ENCODE results near the gene TTLL11. TPM values are rescaled to one million over a fixed set of nuclear protein-coding genes. Genes with fewer than 3 reads are reported as not detected.

Gene TTLL11
- total RNA-seq, 4 donors from 2014 or later, result 3.2 to 11.8 (median 9.0) TPM

DNA sequence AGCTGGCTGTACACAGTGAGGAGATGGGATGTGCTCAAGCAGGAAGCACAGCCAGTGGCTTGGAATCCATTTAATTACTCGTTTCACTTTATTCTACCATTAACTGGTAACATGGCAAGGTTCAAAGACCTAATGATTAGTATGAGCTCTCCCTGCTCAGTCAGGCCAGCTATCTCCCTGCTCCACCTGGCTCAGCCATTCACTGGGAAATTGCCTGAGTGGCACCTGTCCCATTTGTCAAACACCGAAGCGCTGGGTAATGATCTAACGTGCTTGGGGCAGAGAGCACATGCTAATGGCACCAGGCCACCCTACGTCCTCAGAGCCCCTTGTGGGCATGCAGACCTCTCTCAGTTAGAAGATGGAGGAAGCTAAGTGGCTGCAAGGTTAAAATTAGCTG lies 162.2 kb downstream of the TTLL11 start:
- no peaks in the 10 kb centered on the region for H3K27me3 ChIP-seq
- TF ChIP-seq, protein P1, sequence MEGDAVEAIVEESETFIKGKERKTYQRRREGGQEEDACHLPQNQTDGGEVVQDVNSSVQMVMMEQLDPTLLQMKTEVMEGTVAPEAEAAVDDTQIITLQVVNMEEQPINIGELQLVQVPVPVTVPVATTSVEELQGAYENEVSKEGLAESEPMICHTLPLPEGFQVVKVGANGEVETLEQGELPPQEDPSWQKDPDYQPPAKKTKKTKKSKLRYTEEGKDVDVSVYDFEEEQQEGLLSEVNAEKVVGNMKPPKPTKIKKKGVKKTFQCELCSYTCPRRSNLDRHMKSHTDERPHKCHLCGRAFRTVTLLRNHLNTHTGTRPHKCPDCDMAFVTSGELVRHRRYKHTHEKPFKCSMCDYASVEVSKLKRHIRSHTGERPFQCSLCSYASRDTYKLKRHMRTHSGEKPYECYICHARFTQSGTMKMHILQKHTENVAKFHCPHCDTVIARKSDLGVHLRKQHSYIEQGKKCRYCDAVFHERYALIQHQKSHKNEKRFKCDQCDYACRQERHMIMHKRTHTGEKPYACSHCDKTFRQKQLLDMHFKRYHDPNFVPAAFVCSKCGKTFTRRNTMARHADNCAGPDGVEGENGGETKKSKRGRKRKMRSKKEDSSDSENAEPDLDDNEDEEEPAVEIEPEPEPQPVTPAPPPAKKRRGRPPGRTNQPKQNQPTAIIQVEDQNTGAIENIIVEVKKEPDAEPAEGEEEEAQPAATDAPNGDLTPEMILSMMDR (IDR thresholded peaks at IDR 0.05), result no peak
- TF ChIP-seq POLR2A (IDR thresholded peaks at IDR 0.05), result no peak
- intact Hi-C loops (cut with DNase I), result no loop called here
- H3K4me3 ChIP-seq, result no peak overlapping the region
- DNase-seq, result no peak
- H3K9me3 ChIP-seq, result no peaks in the 10 kb centered on the region
- no peak overlapping the region for H3K27ac ChIP-seq
- H3K36me3 ChIP-seq, result no peaks in the 10 kb centered on the region
- peaks cover 0 to 9% (median 0%) of the 10 kb centered on the region in 3 donors for H3K4me1 ChIP-seq
- 79 to 92% methylated on average over 3 to 5 of the region's 5 CpGs for WGBS, 2 donors

DNA sequence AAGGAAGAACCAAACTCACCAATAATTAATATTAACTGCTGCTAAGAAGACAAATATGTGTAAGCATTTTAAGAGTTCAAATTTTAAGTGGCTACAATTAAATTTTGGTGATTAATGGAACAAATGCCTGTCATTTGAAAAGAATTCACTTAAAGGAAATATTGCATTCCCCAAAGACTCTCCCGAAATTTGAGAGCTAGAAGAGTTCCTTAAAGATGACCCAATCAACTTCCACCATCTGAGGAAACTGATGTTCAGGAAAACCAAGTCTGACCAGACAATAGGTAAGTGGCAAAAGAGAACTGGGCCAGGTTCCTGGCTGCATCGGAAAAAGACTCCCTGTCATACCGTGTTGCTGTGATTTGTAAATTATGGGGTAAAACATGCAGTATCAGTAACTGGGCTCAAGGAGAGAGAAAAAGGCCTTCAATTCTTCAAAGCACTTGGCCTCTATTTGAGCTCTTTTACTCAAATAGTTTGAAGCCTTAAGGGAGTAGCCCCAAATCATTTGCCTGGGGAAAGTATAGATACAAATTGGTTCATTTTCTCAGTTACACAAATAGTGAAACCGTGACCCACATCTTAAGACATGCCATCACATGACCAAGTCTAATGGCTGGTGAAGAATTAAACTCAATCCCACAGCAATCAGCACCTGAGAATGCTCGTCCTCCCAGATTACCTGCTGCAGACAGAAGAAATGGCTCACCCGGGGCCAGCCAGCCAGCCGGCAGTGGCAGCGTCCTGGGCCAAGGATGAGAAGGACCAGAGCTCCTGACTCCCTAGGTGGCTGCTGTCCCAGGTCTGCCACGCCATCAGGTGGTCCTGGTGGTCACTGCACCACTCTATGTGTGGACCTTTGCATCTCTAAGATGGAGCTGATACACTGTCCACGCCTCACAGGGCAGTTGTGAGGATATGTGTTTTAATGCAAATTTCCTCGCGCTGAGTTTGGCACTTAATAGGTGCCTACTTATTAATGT lies 162.9 kb downstream of the TTLL11 start:
- Histone ChIP-seq H3K4me3 (no peak overlapping the region), H3K9me3 (no peaks in the 10 kb centered on the region), H3K36me3 (no peaks in the 10 kb centered on the region), H3K27me3 (no peaks in the 10 kb centered on the region), H3K4me1 (peaks cover 0 to 10% (median 0%) of the 10 kb centered on the region in 3 donors), H3K27ac (no peak overlapping the region)
- no peak for DNase-seq
- 72 to 73% methylated on average over 10 to 11 of the region's 12 CpGs for WGBS, 2 donors
- intact Hi-C loops (cut with DNase I), result no loop called here
- no peak for TF ChIP-seq POLR2A (IDR thresholded peaks at IDR 0.05)
- TF ChIP-seq, protein P1 (IDR thresholded peaks at IDR 0.05), result no peak

DNA sequence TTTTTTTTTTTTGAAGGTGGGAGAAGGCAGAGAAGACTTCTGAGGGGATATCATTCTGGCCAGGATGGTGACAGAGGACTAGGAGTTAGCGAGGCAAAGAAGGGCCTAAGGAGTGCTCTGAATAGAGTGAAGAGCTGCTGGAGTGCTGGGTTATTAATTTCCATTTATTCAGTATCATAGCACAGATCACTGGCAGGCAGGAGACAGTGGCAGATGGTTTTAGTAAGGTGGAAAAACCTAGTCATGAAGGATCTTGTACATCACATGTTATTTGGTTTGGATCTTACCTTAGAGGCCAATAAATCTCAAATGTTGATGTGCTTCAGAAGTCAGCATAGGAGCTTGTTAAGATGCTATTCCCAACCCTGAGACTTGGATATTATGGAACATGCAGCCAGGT lies 165.5 kb downstream of the TTLL11 start:
- no peak for TF ChIP-seq POLR2A (IDR thresholded peaks at IDR 0.05)
- TF ChIP-seq, protein P1 (IDR thresholded peaks at IDR 0.05), result no peak
- intact Hi-C loops (cut with DNase I), result no loop called here
- WGBS, 2 donors, result 81 to 100% methylated on average over 1 of the region's 1 CpG

DNA sequence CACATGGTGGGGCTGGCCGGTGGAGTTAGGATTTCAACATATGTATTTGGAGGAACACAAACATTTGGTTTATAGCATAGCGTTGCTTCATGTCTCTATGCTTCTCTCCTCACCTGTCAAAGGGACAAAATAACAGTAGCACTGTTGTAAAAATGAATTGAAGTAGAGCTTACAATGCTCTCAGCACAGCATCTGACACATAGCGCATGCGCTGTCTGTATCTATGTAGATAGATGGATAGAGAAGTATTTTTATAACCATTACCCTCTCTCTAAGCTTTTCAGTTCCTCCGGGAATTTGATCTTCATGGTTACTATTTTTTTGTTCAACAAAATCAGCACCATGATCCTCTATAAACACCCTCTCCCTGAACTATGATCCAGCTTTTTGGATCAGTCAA lies 166.0 kb downstream of the TTLL11 start:
- H3K4me1 ChIP-seq, result peaks cover 0 to 10% (median 0%) of the 10 kb centered on the region in 3 donors
- H3K9me3 ChIP-seq, result no peaks in the 10 kb centered on the region
- no peak for TF ChIP-seq POLR2A (IDR thresholded peaks at IDR 0.05)
- TF ChIP-seq, protein P1 (IDR thresholded peaks at IDR 0.05), result no peak
- intact Hi-C loops (cut with DNase I), result no loop called here
- no peaks in the 10 kb centered on the region for H3K36me3 ChIP-seq
- WGBS, 2 donors, result 87 to 92% methylated on average over 5 of the region's 5 CpGs
- H3K4me3 ChIP-seq, result no peak overlapping the region
- H3K27me3 ChIP-seq, result no peaks in the 10 kb centered on the region
- no peak for DNase-seq
- H3K27ac ChIP-seq, result no peak overlapping the region

More for the DNA sequence above, 165.5 kb downstream of the TTLL11 start:
- Histone ChIP-seq H3K4me3 (no peak overlapping the region), H3K9me3 (no peaks in the 10 kb centered on the region), H3K27me3 (no peaks in the 10 kb centered on the region), H3K27ac (no peak overlapping the region), H3K4me1 (peaks cover 0 to 10% (median 0%) of the 10 kb centered on the region in 3 donors), H3K36me3 (no peaks in the 10 kb centered on the region)
- no peak for DNase-seq

DNA sequence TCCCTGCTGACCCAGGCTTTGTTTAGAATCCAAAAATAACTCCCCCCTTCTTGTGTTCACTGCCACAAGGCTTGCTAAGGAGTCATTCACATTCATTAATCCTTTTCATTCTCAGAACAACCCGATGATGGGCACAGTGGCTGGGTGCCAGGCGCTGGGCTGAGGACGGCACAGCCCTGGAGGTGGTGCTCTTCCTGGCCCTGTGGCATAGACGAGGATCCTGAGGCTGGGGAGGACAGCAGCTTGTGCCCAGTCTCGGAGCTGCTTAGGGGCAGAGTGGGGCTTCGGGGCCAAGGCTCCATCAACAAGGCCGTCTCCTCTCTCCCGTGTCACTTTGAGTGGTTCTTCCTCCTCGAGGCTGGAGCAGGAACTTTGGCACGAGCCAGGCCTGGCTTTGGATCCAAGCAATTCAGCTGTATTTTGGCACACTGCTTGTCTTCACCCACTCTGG lies 166.7 kb downstream of the TTLL11 start:
- TF ChIP-seq POLR2A (IDR thresholded peaks at IDR 0.05), result no peak
- Histone ChIP-seq H3K4me3 (no peak overlapping the region), H3K4me1 (peaks cover 0 to 17% (median 0%) of the 10 kb centered on the region in 3 donors), H3K36me3 (no peaks in the 10 kb centered on the region), H3K27ac (no peak overlapping the region), H3K27me3 (no peaks in the 10 kb centered on the region), H3K9me3 (no peaks in the 10 kb centered on the region)
- no peak for DNase-seq
- WGBS, 2 donors, result 18 to 36% methylated on average over 3 to 7 of the region's 10 CpGs
- intact Hi-C loops (cut with DNase I), result no loop called here
